Endometrium (tissue), 2 donors: Measurements from ENCODE around the gene CCNG2.

Experiments used
- FAIRE-seq: peaks from 2 replicates; lab custom pipeline; 2012; peaks lifted over from hg19 to GRCh38; lab: Jason Lieb, UNC
- donor health status: control.
- donor health status: control.

CCNG2 gene

DNA sequence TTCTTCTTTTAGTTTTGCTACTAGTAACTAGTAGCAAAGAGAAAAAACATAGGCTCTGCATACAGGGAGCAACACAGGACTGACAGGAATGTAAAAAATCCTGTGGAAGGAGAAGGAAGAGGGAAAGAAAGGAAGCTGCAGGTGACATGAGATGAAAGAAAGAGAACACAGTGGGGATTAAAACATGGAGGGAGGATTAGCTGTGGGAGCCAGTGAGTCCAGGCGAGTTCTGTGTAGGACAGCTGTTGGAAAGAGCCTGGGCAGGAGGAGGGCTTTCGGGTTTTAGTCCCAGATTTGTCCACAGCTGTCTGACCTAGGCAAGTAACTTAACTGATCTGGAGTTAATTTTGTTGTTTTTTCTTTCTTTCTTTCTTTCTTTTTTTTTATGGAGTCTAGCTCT lies 21.6 kb downstream of the CCNG2 start:
- no peak for FAIRE-seq

DNA sequence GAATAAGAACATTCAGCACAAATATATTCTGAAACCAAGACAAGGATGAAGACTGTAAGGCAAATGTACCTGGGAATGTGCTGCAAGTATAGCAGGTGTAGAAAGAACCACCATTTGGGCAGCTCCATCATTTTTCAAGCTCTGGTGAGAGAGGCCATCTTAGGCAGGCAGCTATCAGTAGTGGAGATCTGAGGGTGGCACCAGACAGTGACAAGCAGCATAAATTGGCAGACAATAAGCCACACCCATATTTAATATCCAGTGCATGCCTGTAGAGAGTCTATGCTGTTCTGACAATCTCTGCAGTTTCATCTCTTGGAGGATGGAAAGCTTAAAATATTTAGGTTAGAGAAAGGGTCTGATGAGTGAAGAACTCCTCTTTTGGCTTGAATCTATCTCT lies 22.5 kb downstream of the CCNG2 start:
- no peak for FAIRE-seq

DNA sequence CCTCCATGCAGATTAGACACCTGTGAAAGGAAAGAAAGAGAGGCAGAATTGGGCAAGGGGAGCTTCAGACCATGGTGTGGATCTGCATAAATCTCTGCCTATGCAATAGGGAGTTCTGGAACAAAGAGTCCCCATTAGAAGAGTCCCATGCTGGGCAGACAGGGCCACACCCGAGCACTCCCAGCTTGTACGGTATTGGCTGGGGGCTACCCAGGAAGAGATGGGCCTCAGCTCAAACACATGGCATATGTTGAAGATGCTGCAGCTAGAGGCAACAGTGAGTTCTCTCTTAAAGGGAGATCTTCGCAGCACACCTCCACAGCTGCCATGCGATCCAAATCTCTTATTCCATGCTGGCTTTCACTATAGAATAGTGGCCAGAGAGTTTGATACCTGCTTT lies 24.7 kb downstream of the CCNG2 start:
- no peak for FAIRE-seq

DNA sequence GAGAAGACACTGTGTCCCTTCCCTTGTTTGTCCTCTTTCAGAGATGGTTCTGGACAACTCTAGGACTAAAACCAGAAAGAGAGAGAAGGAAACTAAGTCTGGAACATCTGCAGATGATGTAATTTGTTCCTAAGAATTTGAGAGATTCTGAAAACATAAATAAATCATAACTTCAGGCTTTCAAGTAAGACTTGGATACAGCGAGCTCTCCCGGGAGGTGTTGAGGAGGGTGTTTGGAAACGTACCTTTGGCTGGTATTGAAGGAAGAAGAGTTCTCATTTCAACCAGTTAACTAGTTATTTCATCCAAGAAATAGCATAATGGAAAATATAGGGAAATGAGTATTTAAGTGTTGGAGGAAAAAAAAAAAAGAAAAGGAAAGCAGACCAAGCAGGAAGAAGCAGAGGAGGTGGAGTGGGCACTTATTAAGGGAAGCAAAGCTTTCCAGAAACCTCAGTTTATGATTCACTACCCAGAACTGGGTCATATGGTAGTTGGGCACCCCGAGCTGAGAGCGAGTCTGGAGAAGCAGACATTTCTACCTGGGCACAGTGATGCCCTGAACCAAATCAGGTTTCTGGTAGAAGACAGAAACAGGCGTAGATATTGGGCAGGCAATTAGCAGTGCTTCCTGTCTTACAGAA lies 26.9 kb downstream of the CCNG2 start:
- FAIRE-seq, result no peak

DNA sequence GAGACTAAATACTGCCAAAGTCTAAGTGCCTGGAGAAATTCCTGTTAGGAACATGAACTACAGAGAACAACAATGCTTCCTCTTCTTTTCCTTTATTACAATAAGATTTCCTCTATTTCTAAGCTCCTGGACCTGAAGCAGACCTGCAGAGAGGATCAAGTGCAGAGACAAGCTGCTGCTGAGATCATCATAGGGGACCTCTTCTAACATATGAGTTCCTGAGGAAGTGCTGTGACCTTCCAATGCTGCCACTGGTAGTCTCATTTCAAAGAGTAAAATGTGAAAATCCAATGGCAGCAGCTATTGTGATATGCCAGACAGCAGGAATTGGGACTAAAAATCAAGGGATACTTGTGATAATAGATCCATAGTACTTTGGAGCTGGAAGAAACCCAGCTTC lies 28.0 kb downstream of the CCNG2 start:
- no peak for FAIRE-seq

DNA sequence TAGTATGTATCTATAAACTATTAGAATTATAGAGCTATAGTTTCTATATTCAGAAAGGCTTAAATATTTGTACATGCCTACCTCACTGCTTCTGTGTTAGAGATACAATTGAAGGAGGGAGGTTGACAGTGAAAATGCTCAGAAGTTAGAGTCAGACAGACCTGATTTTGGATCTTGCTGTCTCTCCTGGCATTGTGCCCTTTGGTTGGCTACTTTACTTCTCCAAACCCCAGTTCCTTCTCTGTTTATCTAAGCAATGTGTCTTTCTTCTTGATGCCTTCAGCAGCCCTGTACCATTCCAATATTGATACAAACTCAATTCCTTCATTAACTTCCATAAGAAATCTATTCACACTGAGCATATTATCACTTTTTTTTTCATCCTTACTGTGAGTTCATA lies 28.7 kb downstream of the CCNG2 start:
- FAIRE-seq, result no peak

DNA sequence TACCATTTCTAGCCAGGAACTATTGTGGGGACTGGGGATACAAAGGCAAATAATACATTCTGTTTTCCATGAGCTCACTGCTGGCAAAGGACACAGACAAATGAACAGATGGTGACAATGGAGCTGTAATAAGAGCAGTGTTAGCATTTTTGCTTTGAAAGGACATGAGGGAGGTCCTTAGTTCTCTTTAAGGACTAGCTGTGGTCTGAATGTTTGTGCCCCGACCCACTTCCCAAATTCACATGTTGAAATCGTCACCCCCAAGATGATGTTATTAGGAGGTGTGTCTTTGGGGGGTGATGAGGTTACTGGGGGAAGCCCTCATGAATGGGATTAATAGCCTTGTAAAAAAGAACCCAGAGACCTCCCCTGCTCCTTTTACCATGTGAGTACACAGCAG lies 30.3 kb downstream of the CCNG2 start:
- FAIRE-seq, result no peak

DNA sequence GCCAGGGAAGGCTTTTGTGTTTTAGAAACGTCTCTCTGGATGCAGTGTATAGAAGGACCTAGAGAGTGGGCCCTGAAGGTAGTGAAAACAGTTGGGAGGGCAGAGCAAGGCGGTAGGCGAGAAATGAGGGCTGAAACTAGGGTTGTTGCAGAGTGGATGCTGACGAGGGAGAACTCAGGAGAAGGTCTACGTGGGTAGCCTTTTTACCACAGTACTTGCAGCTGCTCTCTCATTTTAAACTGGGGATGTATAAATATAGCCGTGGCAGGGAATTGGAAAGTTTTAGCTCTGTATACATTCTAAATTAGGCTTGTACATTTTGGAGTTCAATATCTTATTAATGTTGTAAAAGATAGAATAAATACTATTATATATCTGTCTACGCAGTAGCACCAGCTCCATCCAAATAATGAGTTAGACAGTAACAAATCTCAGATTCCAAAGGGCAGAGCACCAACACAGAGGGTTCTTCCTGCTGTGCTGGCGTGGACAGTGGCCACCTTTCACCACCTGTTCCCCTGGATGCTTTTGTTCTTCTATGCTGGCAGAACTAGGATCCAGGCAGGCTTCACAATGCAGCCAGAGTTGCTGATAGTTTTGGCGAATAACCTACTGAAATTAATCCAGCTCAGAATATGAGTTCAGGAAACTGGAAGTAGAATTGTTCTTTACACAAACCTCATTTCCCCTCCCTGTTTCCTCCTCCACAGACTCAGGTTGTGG lies 31.7 kb downstream of the CCNG2 start:
- no peak for FAIRE-seq

DNA sequence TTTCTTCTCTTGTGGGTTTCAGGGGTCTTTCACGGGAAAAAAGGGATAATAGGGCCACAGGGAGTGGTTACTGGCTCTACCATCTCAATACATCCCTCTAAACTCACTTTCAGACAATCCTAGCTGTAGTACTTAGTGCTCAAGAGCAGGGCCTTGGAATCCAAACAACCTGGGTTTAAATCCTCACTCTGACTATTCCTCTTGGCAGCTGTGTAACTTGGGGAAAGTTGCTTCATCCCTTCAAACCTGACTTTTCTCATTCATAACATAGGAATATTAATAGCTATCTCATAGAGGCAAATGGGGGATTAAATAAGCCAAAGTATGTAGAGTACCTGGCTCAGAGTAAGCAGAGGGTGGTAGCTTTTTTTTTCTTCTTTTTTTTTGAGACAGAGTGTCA lies 32.4 kb downstream of the CCNG2 start:
- FAIRE-seq, result no peak

DNA sequence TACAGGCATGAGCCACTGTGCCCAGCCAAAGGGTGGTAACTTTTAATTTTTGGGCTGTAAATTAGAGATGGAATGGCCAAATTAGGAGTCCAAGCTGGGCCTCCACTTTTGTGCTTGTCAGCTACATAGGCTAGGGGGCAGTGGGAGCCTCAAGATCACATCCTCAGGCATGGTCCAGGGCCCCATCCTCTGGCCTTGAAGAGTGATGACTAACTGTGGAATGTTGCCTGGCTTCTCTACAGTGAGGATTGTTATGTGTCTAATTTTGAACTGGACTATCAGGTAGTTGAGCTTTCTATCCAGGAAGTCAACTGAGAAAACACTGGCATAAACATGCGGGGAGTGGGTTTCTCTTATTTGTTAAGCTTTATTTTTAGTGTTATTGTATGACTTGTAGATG lies 33.0 kb downstream of the CCNG2 start:
- no peak for FAIRE-seq

DNA sequence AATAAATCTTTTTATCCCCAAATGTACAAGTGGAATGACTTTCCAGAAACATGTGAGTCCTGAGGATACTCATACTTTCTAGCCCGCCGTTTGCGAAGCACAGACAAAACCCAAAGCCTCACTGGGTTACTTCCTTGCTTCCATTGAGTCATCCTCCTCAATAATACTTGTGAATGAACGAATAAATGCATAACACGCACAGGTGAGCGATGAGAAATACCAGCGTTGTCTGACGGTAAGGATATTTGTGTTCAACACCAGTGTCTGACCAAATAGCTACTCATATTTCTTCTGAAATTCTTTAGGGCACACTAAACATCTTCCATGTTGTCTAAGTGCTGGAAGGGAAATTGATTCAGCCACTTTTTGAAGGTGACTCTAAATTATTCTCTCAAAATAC lies 36.0 kb downstream of the CCNG2 start:
- no peak for FAIRE-seq

DNA sequence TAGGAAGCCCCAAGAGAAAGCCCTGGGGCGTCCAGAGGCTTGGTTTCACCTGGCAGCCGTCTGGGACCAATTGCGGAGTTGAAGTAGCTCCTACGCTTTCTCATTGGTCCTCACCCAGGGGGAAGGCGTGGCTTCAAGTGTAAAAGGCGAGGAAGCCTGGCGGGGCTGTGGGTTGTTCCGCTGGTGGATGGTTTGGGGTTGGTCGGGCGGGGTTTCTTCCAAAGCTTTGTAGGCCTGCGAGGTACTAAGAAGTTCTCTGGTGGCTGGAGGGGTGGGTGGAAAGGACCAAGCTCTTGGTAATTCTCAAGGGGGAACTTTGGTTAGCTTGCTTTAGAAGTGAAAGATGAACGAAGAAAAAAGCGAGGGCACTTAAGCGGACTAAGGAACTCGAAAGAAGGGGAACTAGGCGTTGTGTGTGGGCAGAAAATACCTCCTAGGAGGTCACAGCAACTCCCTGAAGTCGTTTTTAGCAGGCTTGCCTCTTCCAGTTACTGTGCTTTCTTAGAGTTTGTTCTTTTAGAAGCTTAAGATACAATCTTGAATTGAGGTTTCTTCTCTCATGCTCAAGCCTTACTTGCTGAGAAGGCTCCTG lies 36.6 kb downstream of the CCNG2 start:
- FAIRE-seq, result no peak

DNA sequence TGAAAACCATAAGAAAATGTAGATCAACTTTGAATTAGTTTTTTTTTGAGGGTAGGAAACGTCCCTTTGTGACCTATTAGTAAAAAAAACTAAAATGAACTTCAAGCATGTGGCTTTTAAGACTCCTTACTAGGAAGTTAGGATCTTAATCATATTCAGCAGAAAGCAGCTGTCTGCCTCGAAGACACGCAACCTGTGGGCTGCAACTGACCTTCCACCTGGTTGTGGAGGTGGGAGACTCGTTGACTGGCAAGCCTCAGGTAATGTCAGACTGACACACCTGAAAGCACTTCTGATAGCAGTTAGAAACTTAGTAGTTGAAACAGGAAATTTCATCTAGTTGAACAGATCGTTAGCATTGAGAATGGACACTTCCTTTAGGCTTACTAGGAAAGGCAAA lies 37.4 kb downstream of the CCNG2 start:
- FAIRE-seq, result no peak

DNA sequence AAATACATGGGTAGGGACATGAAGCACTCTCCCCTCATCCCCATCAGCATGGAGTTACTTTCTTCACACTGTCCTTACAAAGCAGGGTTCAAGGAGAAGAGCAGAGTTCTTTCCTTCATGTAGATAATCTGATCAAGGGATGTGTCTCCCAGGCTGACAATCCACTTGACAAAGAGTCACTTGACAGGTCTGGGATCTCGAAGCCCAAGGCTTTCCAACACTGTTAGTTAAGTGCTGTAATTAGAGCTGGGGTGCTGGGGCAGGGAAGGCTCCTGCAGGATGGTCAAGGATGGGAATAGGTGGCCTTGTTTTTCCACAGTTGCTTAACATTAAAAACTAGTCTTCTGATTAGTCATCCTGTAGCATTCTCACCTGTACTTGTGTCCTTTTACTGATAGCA lies 38.0 kb downstream of the CCNG2 start:
- no peak for FAIRE-seq

DNA sequence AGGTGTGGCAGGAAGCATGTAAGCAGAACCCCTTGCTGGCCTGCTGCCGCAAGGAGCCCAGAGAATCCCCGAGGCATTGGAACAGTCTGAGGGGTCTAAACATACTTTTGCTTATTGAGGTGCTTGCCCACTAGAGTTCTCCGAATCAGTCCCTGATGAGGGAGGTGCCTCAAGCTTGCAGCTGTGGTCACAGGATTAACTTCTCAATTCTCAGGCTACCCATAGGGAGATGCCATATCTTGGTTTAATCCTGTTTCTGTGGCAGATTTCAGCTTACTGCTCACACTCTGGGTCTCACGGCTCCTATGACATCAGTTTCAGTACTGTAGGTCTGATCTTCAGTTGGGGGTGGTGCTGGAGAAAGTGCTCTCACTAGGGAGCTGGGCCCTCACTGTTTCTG lies 39.9 kb downstream of the CCNG2 start:
- no peak for FAIRE-seq

DNA sequence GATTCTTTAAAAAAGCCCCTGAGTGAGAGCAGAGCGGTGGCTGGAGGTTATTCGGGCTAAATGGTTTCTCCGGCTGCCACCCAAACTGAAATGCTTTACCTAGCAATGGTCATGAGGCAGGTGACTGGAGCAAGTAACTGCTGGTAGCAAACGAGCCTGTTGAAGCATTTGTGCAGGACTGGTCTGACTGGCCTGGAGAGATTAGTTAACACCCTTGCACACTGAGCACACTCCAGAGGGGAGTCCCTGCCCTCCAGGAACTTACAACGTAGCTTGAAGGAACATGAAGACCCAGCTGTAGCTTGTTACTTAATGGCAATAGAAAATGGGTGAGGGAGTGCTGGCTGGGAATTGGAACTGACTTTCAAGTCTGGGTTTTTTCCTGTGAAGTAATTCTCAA lies 40.4 kb downstream of the CCNG2 start:
- FAIRE-seq, result no peak

DNA sequence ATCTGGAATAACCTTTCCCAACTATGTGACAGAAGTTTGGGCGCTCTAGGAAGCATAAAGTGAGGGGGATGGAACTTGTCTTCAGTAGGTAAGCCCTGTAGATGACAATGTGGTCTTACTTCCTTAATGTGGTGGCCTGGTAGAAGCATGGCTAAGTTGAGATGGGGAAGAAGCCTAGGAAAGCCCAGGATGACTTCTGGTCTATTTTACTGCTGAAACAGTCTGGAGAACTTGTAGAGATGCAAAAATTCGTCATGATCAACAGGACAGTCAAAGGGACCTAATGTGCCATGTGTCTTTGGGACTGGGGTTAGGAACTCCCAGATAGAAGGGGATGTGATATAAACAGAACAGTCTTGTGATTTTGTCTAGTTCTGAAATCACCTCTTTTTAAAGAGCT lies 40.8 kb downstream of the CCNG2 start:
- no peak for FAIRE-seq

DNA sequence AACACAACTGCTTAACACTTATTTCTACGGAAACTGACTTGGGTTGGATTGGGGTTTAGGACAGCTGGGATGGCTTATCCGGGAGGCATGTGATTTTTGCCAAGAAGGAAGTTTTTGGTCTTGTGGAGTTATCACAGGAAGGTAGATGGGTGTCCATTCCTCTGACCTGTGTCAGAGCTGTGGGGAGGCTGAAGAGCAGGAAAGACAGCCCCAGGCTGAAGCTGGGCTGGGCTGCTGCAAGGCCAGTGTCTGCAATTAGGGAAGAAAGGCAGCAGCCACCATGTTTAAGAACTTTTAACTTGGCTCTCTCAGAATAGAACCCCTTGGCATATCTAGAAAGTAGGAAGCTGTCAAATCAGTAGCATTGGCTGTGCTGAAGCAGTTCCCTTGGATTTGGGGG lies 42.3 kb downstream of the CCNG2 start:
- no peak for FAIRE-seq

DNA sequence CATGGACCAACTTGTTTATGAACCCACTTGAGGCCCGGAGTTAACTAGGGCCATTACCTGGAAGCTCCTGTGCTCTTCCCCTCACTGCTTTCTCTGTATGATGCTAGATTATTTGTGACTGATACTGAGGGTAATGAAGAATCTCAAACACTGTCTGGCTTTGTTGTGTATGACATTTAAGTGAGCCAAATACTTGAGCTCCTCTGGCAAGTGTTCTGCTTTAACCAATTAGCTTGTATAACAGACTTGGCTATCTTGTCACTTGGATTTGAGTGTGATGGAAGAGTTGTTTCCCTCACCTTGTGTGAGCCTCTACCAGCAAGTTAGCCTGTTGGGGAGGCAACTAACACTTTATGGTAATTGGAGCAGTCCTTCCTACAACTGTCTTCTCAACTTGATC lies 42.7 kb downstream of the CCNG2 start:
- no peak for FAIRE-seq

DNA sequence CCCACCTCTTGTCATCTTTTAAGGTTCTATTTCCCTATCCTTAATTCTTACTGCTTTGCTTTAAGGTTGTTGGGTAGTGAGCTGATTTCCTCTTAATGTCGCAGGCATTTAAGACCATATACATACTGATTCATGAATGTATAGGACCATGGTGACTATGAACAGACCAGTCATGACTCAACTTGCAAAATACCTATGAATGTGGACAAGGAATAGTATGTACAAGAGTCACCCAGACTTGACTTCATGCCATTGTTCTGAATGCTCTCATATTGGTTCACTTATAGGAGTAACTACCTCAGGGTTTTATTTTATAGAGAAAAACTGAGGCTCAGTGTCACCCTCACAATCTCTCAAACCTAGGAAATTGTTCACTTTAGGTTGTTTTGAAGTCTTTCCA lies 44.3 kb downstream of the CCNG2 start:
- no peak for FAIRE-seq

DNA sequence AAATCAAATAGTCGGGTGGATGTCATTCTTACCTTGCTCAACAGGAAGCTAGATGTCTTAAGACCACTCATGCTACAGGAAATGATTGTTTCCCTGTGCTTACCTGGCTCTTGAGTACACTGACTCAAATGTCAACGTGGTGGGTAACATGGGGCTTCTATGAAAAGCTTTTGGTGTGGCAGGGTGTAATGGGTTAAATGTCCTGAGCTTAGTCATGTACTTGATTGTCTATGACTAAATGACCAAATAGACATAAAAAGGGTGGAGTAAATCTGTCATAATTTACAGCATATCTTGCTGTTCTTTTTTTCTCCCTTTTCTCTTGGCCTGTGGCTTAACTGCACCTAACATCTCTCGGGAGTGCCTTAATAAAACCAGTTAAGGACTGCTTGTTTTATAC lies 44.9 kb downstream of the CCNG2 start:
- no peak for FAIRE-seq

DNA sequence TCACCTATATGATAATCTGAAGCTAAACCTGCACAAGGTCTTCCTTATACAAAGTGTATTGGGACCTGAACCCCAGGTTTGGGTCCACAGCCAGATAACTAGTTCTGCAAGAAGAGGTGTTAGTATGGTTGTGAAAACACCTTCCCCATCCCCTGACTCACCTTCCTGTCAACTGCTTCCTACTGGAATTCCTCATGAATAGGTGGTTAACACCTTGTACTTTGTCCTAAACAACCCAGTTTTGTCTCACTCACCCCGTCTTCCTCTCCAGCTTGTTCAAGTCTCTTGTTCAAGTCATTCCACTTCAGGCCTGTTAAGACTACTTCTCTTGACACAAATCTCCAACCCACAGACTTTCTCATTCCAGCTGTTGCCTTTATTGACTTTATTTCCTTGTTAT lies 45.5 kb downstream of the CCNG2 start:
- FAIRE-seq, result no peak

DNA sequence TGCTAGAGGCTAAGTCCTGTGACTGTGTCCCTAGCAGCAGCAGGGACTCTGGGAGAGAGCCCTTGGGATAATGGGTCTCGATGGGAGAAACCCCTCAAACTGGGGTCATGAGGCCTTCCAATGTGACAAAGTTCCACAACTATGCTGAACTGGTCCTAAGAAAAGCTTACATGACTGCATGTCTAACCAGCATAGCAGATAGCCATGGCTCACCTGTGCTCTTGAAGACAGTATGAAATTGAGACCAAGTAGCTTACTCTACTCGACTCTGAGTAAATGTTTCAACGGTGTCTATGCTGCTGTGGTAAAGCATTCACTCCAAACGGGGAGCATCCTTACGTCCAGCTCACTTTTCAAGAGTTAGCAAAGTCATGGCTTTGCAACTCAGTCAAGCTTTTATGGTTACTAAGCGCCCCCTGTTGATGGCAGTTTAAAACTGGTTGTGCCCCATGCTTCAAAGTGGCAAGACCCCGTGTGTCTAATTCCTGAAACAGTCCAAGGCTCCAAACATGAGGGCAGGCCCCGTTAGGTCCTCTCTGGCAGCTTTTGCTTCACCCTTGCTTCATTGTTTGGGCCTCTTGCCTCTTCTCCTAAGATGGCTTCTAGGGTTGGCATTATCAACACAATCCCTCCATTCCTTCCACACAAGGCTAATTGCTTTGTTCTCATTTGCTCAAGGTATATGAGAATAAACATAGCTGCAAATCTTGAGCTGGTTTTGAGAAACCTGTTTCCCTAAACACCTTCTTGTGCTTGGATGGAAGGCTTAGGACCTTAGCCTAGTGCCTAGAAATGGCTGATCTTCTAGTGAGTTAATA lies 46.6 kb downstream of the CCNG2 start:
- FAIRE-seq, result no peak
